Measurements from ENCODE around the gene PRICKLE2. TPM values are rescaled to one million over a fixed set of nuclear protein-coding genes. Genes with fewer than 3 reads are reported as not detected.

The PRICKLE2 gene
- polyA plus RNA-seq, 2 of the 4 experiments (the other 2 are of a cell fraction): 5.3 to 6.3 TPM

- H3K9me3 ChIP-seq: no peaks in the 10 kb centered on the region
- H3K4me2 ChIP-seq: no peak overlapping the region
- DNase-seq (ENCODE audit: low read depth in 1 of 2, low spot score in 1 of 2): no peak
- no peak for ATAC-seq
- H3K4me1 ChIP-seq: peaks cover 34% of the 10 kb centered on the region
- no peak for FAIRE-seq
- no peak overlapping the region for H3K27ac ChIP-seq
- H3K4me3 ChIP-seq: no peak overlapping the region
- ChIA-PET CTCF (no interaction called here), POLR2A (no interaction called here)
- 98% methylated on average over 2 of the region's 2 CpGs for WGBS (ENCODE audit: missing lambda C conversion rate)
- TF ChIP-seq FOSB (CRISPR knock-in tag; IDR thresholded peaks at IDR 0.05) (no peak), MAFK (IDR thresholded peaks at IDR 0.05; ENCODE audit: partially characterized antibody) (no peak), EHF (CRISPR knock-in tag; IDR thresholded peaks at IDR 0.05) (no peak), KDM1A (IDR thresholded peaks at IDR 0.05; ENCODE audit: low read depth) (no peak), ZNF302 (CRISPR knock-in tag; IDR thresholded peaks at IDR 0.05) (no peak), CHD4 (IDR thresholded peaks at IDR 0.05; ENCODE audit: borderline replicate concordance) (no peak), FOXS1 (CRISPR knock-in tag; IDR thresholded peaks at IDR 0.05) (no peak), HES2 (IDR thresholded peaks at IDR 0.05) (no peak), E2F6 (IDR thresholded peaks at IDR 0.05; ENCODE audit: borderline replicate concordance, low read depth) (no peak), ZFP36 (IDR thresholded peaks at IDR 0.05; ENCODE audit: borderline replicate concordance, partially characterized antibody) (no peak)
These were observed 122.1 kb downstream of the PRICKLE2 start for GRCh38 chr3:64103131-64103530.

- ChIA-PET POLR2A (no interaction called here), CTCF (no interaction called here)
- TF ChIP-seq REST (IDR thresholded peaks at IDR 0.05) (no peak), RAD21 (conservative IDR thresholded peaks at IDR 0.05 in 1 of 2, IDR thresholded peaks at IDR 0.05 in 1 of 2) (no peak), ZSCAN20 (CRISPR knock-in tag; IDR thresholded peaks at IDR 0.05) (no peak)
- no peak for ATAC-seq
- no peak for FAIRE-seq
- H3K4me3 ChIP-seq: no peak overlapping the region
- no peaks in the 10 kb centered on the region for H3K9me3 ChIP-seq
- 69% methylated on average over 2 of the region's 2 CpGs for WGBS (ENCODE audit: missing lambda C conversion rate)
- H3K27ac ChIP-seq: no peak overlapping the region
- H3K4me1 ChIP-seq: peaks cover 32% of the 10 kb centered on the region
- DNase-seq (ENCODE audit: low read depth in 1 of 2, low spot score in 1 of 2): no peak
- H3K4me2 ChIP-seq: no peak overlapping the region
These were observed 123.1 kb downstream of the PRICKLE2 start for GRCh38 chr3:64102147-64102546.

- H3K4me1 ChIP-seq: peaks cover 16% of the 10 kb centered on the region
- no peaks in the 10 kb centered on the region for H3K9me3 ChIP-seq
- H3K4me2 ChIP-seq: no peak overlapping the region
- DNase-seq (ENCODE audit: low read depth in 1 of 2, low spot score in 1 of 2) (no peak), ATAC-seq (no peak), FAIRE-seq (no peak)
- WGBS (ENCODE audit: missing lambda C conversion rate): 96% methylated on average over 23 of the region's 26 CpGs
- ChIA-PET POLR2A (no interaction called here), CTCF (interaction anchor here (0.9 to 2.4 kb wide), 2 partner anchors 9 to 69 kb away, joined by 3 to 7 read pairs; no protein-coding TSS in a partner anchor)
- TF ChIP-seq HOXB13 (CRISPR knock-in tag; IDR thresholded peaks at IDR 0.05; ENCODE audit: low read depth) (no peak), CBX2 (IDR thresholded peaks at IDR 0.05; ENCODE audit: borderline replicate concordance, low read depth) (no peak), HDAC2 (IDR thresholded peaks at IDR 0.05) (no peak), TFCP2L1 (CRISPR knock-in tag; IDR thresholded peaks at IDR 0.05) (no peak), ZNF302 (CRISPR knock-in tag; IDR thresholded peaks at IDR 0.05) (no peak), RNF2 (IDR thresholded peaks at IDR 0.05; ENCODE audit: borderline replicate concordance, low read depth) (no peak), MAX (IDR thresholded peaks at IDR 0.05) (no peak), EHF (CRISPR knock-in tag; IDR thresholded peaks at IDR 0.05) (no peak), CTCF (IDR thresholded peaks at IDR 0.05) (no peak), RAD21 (conservative IDR thresholded peaks at IDR 0.05 in 1 of 2, IDR thresholded peaks at IDR 0.05 in 1 of 2) (no peak)
- H3K4me3 ChIP-seq: no peak overlapping the region
- no peak overlapping the region; a peak in 1 of 6 replicates for H3K27ac ChIP-seq
These were observed 126.0 kb downstream of the PRICKLE2 start for GRCh38 chr3:64099316-64099715.
